ENCODE results near the gene SERPINC1. TPM values are rescaled to one million over a fixed set of nuclear protein-coding genes. Genes with fewer than 3 reads are reported as not detected.

Gene SERPINC1
- total and polyA plus RNA-seq, 9 of the 15 experiments (the other 6 are each of a cell fraction or from before 2014, with no cell fraction given): 0.07 to 1.2 (median 0.50) TPM

DNA sequence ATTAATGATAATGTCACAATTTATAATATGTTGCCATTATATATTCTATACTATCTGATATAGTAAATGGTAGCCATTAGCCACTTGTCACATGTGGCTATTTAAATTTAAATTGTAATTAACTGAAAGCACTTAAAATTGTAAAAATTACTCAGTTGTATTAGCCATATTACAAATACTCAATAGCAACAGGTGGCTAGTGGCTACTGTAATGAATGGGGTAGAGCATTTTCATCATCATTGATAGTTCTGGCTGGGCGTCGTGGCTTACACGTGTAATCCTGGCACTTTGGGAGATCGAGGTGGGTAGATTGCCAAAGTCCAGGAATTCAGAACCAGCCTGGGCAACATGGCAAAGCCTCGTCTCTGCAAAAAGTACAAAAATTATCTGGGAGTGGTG lies 32.4 kb downstream of the SERPINC1 start (continued):
- TF ChIP-seq, protein P1, sequence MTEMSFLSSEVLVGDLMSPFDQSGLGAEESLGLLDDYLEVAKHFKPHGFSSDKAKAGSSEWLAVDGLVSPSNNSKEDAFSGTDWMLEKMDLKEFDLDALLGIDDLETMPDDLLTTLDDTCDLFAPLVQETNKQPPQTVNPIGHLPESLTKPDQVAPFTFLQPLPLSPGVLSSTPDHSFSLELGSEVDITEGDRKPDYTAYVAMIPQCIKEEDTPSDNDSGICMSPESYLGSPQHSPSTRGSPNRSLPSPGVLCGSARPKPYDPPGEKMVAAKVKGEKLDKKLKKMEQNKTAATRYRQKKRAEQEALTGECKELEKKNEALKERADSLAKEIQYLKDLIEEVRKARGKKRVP (CRISPR knock-in tag; IDR thresholded peaks at IDR 0.05): no peak
- TF ChIP-seq, protein P2, sequence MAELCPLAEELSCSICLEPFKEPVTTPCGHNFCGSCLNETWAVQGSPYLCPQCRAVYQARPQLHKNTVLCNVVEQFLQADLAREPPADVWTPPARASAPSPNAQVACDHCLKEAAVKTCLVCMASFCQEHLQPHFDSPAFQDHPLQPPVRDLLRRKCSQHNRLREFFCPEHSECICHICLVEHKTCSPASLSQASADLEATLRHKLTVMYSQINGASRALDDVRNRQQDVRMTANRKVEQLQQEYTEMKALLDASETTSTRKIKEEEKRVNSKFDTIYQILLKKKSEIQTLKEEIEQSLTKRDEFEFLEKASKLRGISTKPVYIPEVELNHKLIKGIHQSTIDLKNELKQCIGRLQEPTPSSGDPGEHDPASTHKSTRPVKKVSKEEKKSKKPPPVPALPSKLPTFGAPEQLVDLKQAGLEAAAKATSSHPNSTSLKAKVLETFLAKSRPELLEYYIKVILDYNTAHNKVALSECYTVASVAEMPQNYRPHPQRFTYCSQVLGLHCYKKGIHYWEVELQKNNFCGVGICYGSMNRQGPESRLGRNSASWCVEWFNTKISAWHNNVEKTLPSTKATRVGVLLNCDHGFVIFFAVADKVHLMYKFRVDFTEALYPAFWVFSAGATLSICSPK (IDR thresholded peaks at IDR 0.05; ENCODE audit: borderline replicate concordance): no peak
- TF ChIP-seq SRSF9 (IDR thresholded peaks at IDR 0.05; ENCODE audit: borderline replicate concordance, low read depth, low read length) (no peak), BDP1 (IDR thresholded peaks at IDR 0.05; ENCODE audit: insufficient read depth, insufficient read length) (no peak), WHSC1 (IDR thresholded peaks at IDR 0.05; ENCODE audit: low read length) (no peak), ARHGAP35 (IDR thresholded peaks at IDR 0.05; ENCODE audit: partially characterized antibody) (no peak), POLR3A (IDR thresholded peaks at IDR 0.05; ENCODE audit: borderline replicate concordance, extremely low read depth, insufficient read depth, insufficient read length) (no peak), GABPB1 (CRISPR knock-in tag; IDR thresholded peaks at IDR 0.05) (no peak), KLF13 (tag; IDR thresholded peaks at IDR 0.05; ENCODE audit: borderline replicate concordance, low read depth) (no peak)
- TF ChIP-seq, protein P3, sequence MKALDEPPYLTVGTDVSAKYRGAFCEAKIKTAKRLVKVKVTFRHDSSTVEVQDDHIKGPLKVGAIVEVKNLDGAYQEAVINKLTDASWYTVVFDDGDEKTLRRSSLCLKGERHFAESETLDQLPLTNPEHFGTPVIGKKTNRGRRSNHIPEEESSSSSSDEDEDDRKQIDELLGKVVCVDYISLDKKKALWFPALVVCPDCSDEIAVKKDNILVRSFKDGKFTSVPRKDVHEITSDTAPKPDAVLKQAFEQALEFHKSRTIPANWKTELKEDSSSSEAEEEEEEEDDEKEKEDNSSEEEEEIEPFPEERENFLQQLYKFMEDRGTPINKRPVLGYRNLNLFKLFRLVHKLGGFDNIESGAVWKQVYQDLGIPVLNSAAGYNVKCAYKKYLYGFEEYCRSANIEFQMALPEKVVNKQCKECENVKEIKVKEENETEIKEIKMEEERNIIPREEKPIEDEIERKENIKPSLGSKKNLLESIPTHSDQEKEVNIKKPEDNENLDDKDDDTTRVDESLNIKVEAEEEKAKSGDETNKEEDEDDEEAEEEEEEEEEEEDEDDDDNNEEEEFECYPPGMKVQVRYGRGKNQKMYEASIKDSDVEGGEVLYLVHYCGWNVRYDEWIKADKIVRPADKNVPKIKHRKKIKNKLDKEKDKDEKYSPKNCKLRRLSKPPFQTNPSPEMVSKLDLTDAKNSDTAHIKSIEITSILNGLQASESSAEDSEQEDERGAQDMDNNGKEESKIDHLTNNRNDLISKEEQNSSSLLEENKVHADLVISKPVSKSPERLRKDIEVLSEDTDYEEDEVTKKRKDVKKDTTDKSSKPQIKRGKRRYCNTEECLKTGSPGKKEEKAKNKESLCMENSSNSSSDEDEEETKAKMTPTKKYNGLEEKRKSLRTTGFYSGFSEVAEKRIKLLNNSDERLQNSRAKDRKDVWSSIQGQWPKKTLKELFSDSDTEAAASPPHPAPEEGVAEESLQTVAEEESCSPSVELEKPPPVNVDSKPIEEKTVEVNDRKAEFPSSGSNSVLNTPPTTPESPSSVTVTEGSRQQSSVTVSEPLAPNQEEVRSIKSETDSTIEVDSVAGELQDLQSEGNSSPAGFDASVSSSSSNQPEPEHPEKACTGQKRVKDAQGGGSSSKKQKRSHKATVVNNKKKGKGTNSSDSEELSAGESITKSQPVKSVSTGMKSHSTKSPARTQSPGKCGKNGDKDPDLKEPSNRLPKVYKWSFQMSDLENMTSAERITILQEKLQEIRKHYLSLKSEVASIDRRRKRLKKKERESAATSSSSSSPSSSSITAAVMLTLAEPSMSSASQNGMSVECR (CRISPR knock-in tag; IDR thresholded peaks at IDR 0.05): no peak
- TF ChIP-seq, protein P4, sequence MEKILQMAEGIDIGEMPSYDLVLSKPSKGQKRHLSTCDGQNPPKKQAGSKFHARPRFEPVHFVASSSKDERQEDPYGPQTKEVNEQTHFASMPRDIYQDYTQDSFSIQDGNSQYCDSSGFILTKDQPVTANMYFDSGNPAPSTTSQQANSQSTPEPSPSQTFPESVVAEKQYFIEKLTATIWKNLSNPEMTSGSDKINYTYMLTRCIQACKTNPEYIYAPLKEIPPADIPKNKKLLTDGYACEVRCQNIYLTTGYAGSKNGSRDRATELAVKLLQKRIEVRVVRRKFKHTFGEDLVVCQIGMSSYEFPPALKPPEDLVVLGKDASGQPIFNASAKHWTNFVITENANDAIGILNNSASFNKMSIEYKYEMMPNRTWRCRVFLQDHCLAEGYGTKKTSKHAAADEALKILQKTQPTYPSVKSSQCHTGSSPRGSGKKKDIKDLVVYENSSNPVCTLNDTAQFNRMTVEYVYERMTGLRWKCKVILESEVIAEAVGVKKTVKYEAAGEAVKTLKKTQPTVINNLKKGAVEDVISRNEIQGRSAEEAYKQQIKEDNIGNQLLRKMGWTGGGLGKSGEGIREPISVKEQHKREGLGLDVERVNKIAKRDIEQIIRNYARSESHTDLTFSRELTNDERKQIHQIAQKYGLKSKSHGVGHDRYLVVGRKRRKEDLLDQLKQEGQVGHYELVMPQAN (IDR thresholded peaks at IDR 0.05; ENCODE audit: borderline replicate concordance): no peak
- TF ChIP-seq, protein P5, sequence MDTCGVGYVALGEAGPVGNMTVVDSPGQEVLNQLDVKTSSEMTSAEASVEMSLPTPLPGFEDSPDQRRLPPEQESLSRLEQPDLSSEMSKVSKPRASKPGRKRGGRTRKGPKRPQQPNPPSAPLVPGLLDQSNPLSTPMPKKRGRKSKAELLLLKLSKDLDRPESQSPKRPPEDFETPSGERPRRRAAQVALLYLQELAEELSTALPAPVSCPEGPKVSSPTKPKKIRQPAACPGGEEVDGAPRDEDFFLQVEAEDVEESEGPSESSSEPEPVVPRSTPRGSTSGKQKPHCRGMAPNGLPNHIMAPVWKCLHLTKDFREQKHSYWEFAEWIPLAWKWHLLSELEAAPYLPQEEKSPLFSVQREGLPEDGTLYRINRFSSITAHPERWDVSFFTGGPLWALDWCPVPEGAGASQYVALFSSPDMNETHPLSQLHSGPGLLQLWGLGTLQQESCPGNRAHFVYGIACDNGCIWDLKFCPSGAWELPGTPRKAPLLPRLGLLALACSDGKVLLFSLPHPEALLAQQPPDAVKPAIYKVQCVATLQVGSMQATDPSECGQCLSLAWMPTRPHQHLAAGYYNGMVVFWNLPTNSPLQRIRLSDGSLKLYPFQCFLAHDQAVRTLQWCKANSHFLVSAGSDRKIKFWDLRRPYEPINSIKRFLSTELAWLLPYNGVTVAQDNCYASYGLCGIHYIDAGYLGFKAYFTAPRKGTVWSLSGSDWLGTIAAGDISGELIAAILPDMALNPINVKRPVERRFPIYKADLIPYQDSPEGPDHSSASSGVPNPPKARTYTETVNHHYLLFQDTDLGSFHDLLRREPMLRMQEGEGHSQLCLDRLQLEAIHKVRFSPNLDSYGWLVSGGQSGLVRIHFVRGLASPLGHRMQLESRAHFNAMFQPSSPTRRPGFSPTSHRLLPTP (IDR thresholded peaks at IDR 0.05; ENCODE audit: borderline replicate concordance, extremely low read depth, insufficient read length): no peak

All from K562 (cell line).